Measurements from ENCODE around the gene KCNMA1.
"Not testable (repeated sequence)": the region's sequence is repeated elsewhere in the genome, so short reads cannot be mapped to it uniquely, and the experiment has no call there.

Gene KCNMA1

DNA sequence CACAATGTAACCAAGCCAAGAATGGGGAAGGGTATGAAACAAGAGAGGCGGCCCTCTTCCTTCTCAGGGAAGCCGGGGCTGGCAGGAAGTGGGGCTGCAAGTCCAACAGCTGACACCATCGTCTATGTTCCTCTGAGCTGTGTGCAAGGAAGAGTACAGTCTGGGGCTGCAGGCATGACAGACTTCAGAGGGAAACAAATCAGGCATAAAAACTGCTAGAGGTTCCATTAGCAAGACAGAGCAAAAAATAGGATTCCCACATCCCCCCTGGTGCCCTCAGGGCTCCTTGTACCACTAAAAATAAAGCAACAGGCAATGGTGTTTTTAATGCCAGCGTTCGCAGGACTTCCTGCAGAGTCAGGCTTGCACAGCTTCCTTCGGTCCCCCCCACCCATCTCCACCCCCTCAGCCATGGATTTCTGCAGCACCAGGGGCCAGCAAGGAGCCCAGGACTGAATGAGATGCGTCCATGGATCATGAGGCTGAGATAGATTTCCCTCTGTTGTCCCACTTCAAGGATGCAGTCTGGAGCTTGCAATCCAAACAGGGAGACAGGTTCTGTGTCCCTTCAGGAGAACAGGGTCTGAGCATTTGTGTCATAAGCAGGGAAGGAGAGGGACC, 34.6 kb downstream of the KCNMA1 start:
- DNase-seq: no peak

DNA sequence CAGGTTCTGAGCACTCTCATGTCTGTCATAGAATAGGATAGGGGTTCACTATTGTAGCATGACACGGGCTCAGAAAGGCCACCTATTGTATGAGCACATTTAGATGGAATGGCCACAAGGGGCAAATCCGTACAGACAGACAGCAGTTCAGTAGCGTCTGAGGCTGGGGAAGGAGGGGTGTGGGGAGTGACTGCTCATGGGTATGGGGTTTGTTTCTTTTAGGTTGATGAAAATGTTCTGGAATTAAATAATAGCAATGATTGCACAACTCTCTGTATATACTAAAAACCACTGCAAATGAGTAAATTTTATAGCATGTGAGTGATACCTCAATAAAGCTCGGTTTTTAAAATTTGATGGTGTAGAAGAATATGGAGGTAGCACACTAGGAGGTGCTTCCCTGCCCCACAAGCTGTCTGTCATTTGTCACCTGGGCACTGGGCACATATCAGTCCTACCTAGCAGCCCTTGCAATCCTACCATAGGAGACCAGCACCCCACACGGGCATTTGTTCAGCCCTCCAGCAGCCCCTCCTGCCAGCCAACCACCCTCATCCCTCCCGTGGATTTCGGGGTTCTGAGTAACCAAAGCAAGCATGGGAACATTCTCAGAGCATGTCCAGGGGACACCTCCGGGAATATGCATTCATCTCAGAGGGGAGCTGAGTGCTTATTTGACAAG, 35.2 kb downstream of the KCNMA1 start:
- DNase-seq: peak; percentile 5

DNA sequence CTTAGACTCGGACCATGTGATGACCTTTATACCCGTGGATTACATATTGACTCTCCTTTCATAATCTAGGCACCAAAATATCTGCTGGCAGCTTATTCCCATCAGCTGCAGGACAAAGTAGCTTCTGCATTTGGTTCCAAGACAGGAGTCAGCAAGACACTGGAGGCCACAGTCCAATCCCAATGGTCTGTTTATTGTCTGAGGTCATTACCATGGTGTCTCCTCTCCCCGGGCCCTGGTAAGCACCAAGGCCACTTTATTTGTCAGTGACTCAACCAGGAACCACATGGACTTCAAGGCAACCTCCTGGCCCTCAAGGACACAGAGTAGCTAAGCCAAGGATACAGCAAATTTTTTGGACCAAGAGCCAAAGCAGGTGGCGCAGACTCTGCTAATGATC, 36.1 kb downstream of the KCNMA1 start:
- DNase-seq: no peak

- no peak for DNase-seq
These were observed 37.0 kb downstream of the KCNMA1 start for GRCh38 chr10:77600640-77601039.

DNA sequence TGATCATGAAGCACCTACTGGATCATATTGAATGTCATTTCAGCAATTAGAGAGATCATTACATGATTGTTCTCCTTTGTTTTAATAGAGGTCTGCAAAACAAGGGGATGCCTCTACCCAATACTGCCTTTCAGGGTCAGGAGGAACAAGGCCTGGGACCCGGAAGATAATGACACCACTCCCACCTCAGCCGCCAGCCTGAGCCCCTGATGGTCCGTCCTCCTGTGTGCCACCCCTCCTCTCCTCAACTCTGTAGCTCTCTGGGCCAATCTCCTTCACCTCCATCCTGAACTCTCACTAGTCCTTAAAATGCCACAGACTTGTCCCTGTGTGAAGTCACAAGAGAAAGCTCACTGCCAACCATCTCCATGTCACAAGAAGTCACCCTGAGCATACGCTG, 38.0 kb downstream of the KCNMA1 start:
- DNase-seq: no peak

- no peak for DNase-seq
These were observed 39.0 kb downstream of the KCNMA1 start for GRCh38 chr10:77598606-77599005.

DNA sequence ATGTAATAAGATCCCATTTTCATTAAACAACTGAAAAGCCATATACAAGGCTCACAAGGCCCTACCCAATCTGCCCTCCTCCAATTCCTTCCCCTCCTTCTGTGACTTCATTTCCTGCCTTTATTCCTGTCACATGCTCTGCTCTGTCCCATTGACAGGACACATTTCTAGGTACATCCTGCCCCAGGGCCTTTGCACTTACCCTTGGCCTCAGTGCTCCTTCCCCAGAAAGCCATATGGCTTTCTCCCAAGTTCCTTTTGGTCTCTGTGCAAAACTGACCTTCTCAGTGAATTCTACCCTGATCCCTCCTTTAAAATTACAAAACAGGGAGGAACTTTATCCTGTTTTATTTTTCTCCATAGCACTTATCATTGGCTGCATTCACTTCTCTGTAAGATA, 40.0 kb downstream of the KCNMA1 start:
- no peak for DNase-seq

DNA sequence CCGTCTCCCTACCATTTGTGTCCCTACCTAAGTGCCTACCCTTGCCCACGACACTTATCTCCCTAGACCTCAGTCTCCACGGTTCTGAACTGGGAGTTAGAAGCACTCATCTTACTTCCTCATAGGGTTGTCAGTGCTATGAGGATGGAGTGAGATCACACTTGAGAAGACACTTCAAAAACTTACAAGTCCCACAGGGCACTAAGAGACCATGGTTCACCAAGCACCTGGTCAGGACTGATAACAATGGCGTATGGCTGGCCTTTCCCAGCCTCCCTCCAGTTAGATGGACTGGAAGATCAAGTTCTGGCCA, 43.2 kb downstream of the KCNMA1 start:
- no peak for DNase-seq

DNA sequence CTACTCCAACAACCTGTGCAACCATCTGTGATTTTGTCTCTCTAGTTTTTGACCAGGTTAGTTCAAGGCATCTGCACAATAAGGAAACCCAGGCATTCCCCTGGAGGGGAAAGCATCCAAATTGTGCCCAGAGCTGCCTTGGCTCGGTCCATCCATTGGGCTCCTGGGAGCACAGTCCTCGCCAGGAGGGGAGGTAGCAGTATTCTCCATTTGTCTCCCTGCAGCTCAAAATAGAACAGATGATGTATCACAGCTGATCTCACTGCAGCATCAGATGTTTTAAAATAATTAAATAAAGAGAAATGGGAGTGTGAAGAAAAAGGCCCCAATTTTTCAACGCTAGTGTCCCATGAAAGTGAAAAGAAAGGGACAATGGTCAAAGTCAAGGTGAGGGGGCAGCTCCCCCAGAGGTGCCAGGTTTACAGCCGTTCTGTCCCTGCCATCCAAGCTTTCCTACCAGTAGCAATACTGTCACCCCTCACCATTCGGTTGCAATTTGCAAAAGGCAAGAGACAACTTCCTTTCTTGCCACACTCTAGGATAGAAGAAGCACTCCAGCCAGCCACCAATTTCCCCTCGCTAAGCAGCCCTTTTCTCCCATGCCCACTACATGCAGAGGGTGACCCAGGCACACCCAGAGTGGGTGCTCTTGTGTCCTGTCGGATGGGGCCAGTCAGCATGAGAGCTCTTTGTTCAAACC, 43.7 kb downstream of the KCNMA1 start:
- DNase-seq: no peak

GRCh38 chr10:77592946-77593636, 44.5 kb downstream of the KCNMA1 start:
- no peak for DNase-seq

DNA sequence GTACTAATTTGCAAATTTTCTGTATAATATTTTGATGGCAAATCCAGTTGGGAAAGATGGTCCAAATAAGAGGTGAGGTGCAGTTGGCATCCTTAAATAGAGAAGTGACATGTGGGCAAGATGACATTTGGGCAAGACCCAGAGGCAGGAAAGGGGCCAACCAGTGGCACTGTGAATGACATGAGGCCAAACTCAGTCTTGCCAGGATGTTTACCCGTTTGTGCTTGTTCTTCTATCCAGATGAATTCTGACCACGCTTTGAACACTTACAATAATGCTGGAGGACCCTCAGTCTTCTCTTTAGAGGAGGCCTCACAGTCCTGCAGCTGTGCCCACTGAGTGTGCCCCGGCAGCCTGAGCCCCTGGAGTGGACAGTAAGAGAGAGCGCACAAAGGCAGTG, 45.1 kb downstream of the KCNMA1 start:
- DNase-seq: no peak

DNA sequence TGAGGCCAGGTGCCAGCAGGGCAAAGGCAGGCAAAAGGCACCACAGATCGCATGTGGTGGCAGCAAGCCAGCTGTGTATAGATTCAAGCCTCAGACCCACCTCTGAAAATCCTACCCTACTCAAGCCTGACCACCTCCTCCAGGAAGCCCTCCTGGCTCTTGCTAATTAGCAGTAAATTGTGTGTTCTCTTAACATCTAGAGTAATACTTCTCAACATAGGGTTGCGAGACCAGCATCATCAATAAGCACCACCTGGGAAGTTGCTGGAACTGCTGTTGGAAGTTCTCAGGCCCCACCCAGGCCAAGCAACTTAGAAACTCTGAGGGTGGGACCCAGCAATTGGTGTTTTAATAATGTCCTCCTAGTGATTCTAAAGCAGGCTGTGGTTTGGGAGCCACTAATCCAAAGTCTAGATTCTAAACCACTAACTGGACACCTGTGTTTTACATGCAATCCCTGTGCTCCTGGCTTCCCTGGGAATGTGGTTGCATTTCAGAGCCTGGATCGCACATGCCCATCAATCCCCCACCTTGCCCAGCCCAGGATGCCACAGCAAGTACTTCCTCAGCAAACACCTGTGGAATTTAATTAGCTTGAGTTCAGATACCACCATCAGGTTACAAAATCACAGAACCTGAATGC, 46.2 kb downstream of the KCNMA1 start:
- no peak for DNase-seq

DNA sequence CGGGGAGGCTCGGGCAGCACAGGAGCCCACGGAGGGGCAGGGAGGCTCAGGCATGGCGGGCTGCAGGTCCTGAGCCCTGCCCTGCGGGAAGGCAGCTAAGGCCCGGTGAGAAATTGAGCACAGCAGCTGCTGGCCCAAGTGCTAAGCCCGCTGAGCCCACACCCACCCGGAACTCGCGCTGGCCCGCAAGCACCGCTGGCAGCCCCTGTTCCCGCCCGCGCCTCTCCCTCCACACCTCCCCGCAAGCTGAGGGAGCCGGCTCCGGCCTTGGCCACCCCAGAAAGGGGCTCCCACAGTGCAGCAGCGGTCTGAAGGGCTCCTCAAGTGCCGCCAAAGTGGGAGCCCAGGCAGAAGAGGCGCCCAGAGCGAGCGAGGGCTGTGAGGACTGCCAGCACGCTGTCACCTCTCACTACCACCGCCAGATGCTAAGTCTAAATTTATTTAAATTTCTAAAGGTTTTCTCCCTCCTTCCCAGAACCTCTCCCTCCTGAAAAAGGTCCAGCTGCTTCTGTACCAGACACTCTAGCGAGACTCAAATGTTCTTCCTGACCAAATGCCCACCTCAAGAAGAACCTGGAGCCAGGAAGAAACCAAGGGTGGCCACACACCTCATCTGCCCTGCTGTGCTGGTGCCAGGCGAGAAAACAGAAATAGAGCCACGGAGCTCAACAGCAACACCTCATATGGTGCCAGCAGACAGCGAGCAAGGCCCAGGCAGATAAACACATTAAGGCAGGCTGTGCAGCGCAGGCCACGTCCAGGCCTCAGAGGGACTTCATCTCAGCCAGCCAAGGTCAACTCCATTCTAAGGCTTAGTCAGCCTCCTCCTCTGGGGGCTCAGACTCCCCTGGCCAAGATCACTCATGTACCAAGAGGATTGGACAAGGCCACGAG, 47.0 kb downstream of the KCNMA1 start:
- no peak for DNase-seq

DNA sequence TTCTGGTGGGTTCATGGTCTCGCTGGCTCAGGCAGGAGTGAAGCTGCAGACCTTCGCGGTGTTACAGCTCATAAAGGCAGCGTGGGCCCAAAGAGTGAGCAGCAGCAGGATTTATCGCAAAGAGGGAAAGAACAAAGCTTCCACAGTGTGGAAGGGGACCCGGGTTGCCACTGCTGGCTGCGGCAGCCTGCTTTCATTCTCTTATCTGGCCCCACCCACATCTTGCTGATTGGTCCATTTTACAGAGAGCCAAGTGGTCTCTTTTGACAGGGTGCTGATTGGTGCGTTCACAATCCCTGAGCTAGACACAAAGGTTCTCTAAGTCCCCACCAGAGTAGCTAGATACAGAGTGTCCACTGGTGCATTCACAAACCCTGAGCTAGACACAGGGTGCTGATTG, 47.9 kb downstream of the KCNMA1 start:
- DNase-seq: not testable (repeated sequence)

- DNase-seq: no peak
These were observed 48.7 kb downstream of the KCNMA1 start for GRCh38 chr10:77588886-77589285.

- no peak for DNase-seq
These were observed 50.2 kb downstream of the KCNMA1 start for GRCh38 chr10:77587416-77587790.

- DNase-seq: no peak
These were observed 50.7 kb downstream of the KCNMA1 start for GRCh38 chr10:77586719-77587415.

DNA sequence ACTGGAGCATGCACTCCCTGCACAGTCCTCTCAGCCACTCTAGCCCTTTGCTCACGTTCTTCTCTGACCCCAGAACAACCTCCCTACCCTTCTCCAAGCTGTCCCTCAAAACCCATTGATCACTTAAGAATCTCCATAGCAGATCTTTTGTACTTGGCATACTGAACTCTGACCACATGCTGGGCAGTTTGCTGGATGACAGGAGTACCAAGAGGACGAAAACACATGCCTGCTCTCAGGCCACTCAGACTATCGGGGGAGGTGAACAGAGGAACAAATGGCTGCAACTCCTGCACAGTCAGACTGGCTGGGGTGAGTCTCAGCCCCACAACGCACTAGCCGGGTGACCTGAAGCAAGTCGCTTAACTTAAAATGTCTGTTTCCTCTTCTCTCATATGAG, 52.7 kb downstream of the KCNMA1 start:
- DNase-seq: no peak

- DNase-seq: no peak
These were observed 54.1 kb downstream of the KCNMA1 start for GRCh38 chr10:77583527-77583926.

GRCh38 chr10:77582710-77583115, 54.9 kb downstream of the KCNMA1 start:
- DNase-seq: no peak

- DNase-seq: no peak
These were observed 55.9 kb downstream of the KCNMA1 start for GRCh38 chr10:77581738-77582137.

- DNase-seq: no peak
These were observed 57.1 kb downstream of the KCNMA1 start for GRCh38 chr10:77580482-77580881.
